Liver (tissue), 9 donors: ENCODE data around the gene THAP11. TPM values are rescaled to one million over a fixed set of nuclear protein-coding genes. Genes with fewer than 3 reads are reported as not detected.

Experiments
- DNase-seq: peaks from one replicate; pipeline ENCODE4 v3.0.0-alpha.2; 2017; ENCODE audit warnings: low spot score
- H3K27ac ChIP-seq, 2 donors: one replicate each; pipeline ENCODE4 v1.7.0; 2013; ENCODE audit warnings: inconsistent platforms in 2 of 2, low read length in 2 of 2, control low read depth in 1 of 2, low read depth in 1 of 2, mild to moderate bottlenecking in 1 of 2
- H3K27me3 ChIP-seq, 4 donors: one replicate each; pipeline versions ENCODE4 v1.6.1 to v1.7.0; 2013; ENCODE audit warnings: low read length in 3 of 4, inconsistent platforms in 1 of 4, mild to moderate bottlenecking in 1 of 4, moderate library complexity in 1 of 4; ENCODE audit not compliant: control insufficient read depth in 4 of 4, insufficient read depth in 4 of 4
- H3K36me3 ChIP-seq, 4 donors: one replicate each; pipeline versions ENCODE4 v1.6.1 to v1.7.0; 2013; ENCODE audit warnings: low read length in 3 of 4, mild to moderate bottlenecking in 3 of 4, low read depth in 1 of 4, moderate library complexity in 1 of 4; ENCODE audit not compliant: control insufficient read depth in 4 of 4, insufficient read depth in 3 of 4
- H3K4me1 ChIP-seq, 4 donors: one replicate each; pipeline versions ENCODE4 v1.6.1 to v1.7.0; 2013; ENCODE audit warnings: low read length in 3 of 4, mild to moderate bottlenecking in 3 of 4, moderate library complexity in 1 of 4; ENCODE audit not compliant: control insufficient read depth in 4 of 4, insufficient read depth in 4 of 4
- H3K4me3 ChIP-seq, 3 donors: one replicate each; pipeline versions ENCODE4 v1.6.1 to v1.7.0; 2013; ENCODE audit warnings: low read length in 3 of 3, control low read depth in 1 of 3, low read depth in 1 of 3, mild to moderate bottlenecking in 1 of 3
- H3K9ac ChIP-seq, 2 donors: one replicate each; pipeline ENCODE4 v1.7.0; 2013; ENCODE audit warnings: low read length in 2 of 2, mild to moderate bottlenecking in 2 of 2, moderate library complexity in 2 of 2, control low read depth in 1 of 2, low read depth in 1 of 2
- H3K9me3 ChIP-seq, 4 donors: one replicate each; pipeline versions ENCODE4 v1.6.1 to v1.7.0; 2013; ENCODE audit warnings: low read length in 3 of 4; ENCODE audit not compliant: control insufficient read depth in 4 of 4
- CTCF ChIP-seq: fragments of 150-350 bp; IDR thresholded peaks from 2 replicates; pipeline ENCODE4 v1.5.1; 2017; ENCODE audit warnings: improper control_type of control experiment, low read depth, low read length; ENCODE audit not compliant: missing input control
- EGR1 ChIP-seq, 2 donors: IDR thresholded peaks; 2 replicates each; pipeline ENCODE4 v1.6.1; 2016 to 2018; ENCODE audit warnings: antibody characterized with exemption in 2 of 2, low read depth in 2 of 2
- FOXA1 ChIP-seq: IDR thresholded peaks from 2 replicates; pipeline ENCODE4 v1.6.1; 2016; ENCODE audit warnings: antibody characterized with exemption
- FOXA2 ChIP-seq: IDR thresholded peaks from 2 replicates; pipeline ENCODE4 v1.6.1; 2016; ENCODE audit warnings: antibody characterized with exemption
- GABPA ChIP-seq, 2 donors: IDR thresholded peaks in 1 of 2; conservative IDR thresholded peaks in 1 of 2; 2 replicates each; pipeline ENCODE4 v1.6.1; 2016; ENCODE audit warnings: antibody characterized with exemption in 2 of 2, mild to moderate bottlenecking in 1 of 2, moderate library complexity in 1 of 2
- JUND ChIP-seq, 2 donors: IDR thresholded peaks; 2 replicates each; pipeline ENCODE4 v1.6.1; 2016; ENCODE audit warnings: antibody characterized with exemption in 2 of 2
- RAD21 ChIP-seq, 2 donors: IDR thresholded peaks; 2 replicates each; pipeline ENCODE4 v1.6.1; 2016; ENCODE audit warnings: antibody characterized with exemption in 2 of 2, mild to moderate bottlenecking in 2 of 2
- REST ChIP-seq: IDR thresholded peaks from 2 replicates; pipeline ENCODE4 v1.6.1; 2016; ENCODE audit warnings: antibody characterized with exemption, mild to moderate bottlenecking
- SP1 ChIP-seq: IDR thresholded peaks from 2 replicates; pipeline ENCODE4 v1.6.1; 2018; ENCODE audit warnings: antibody characterized with exemption, mild to moderate bottlenecking
- TAF1 ChIP-seq: conservative IDR thresholded peaks from 2 replicates; pipeline ENCODE4 v1.6.1; 2016; ENCODE audit warnings: antibody characterized with exemption, mild to moderate bottlenecking
- YY1 ChIP-seq: IDR thresholded peaks from 2 replicates; pipeline ENCODE4 v1.6.1; 2016; ENCODE audit warnings: antibody characterized with exemption, mild to moderate bottlenecking
- ZBTB33 ChIP-seq: IDR thresholded peaks from 2 replicates; pipeline ENCODE4 v1.6.1; 2016; ENCODE audit warnings: antibody characterized with exemption
- WGBS: extraction: QIAGEN DNeasy Blood & Tissue Kit; methylation state at CpG from one replicate; pipeline ENCODE4 v1.1.7; 2013; 5-methylcytosine and 5-hydroxymethylcytosine counted together
- polyA plus RNA-seq, 2 donors: library from polyadenylated mRNA; stranded (reverse) in 1 of 2; unstranded in 1 of 2; fragments of 200-250 nt in 1 of 2; fragments of >200 nt in 1 of 2; fragmentation: Nextera tagmentation in 1 of 2; extraction: Ambion mirVana in 1 of 2; gene quantifications; one replicate each; pipeline versions ENCODE4 v1.2.1 to v1.2.3, GENCODE V29; 2013 to 2015
- total RNA-seq, 2 donors: library from RNA; depleted of rRNA; stranded (reverse); fragments of >200 nt; gene quantifications; one replicate each; pipeline ENCODE4 v1.2.3, GENCODE V29; 2014
- donor health status: healthy.
- donor health status: healthy.
- donor health status: healthy.
- donor health status: healthy.
- donor health status: healthy.

Gene THAP11
- total and polyA plus RNA-seq, 4 donors: 6.7 to 19.7 (median 11.8) TPM

GRCh38 chr16:67833030-67833414 is 9.1 kb upstream of the THAP11 start:
- under 1% methylated on average over 3 of the region's 3 CpGs for WGBS
- H3K9ac ChIP-seq: peak overlapping the region; percentile 74 to 85
- H3K36me3 ChIP-seq: peaks cover 0 to 25% (median 19%) of the 10 kb centered on the region in 4 donors
- DNase-seq: no peak
- H3K27me3 ChIP-seq: no peaks in the 10 kb centered on the region
- peak overlapping the region; percentile 70 to 88 (median 87) for H3K4me3 ChIP-seq
- H3K9me3 ChIP-seq: no peaks in the 10 kb centered on the region
- H3K27ac ChIP-seq: no peak overlapping the region
- peaks cover 4 to 19% (median 10%) of the 10 kb centered on the region in 4 donors for H3K4me1 ChIP-seq
- TF ChIP-seq TAF1 (no peak), JUND (IDR thresholded peaks at IDR 0.05) (no peak), CTCF (no peak), EGR1 (IDR thresholded peaks at IDR 0.05; ENCODE audit: low read depth in 2 of 2) (no peak), SP1 (no peak), GABPA (IDR thresholded peaks at IDR 0.05 in 1 of 2, conservative IDR thresholded peaks at IDR 0.05 in 1 of 2) (no peak), FOXA1 (no peak)

- H3K9me3 ChIP-seq: no peaks in the 10 kb centered on the region
- H3K27me3 ChIP-seq: no peaks in the 10 kb centered on the region
- WGBS: under 1% methylated on average over 49 of the region's 49 CpGs
- H3K9ac ChIP-seq: peak overlapping the region; percentile 74 to 85
- H3K27ac ChIP-seq: peak overlapping the region in 1 of 2 donors; percentile 26
- H3K4me1 ChIP-seq: peaks cover 4 to 19% (median 10%) of the 10 kb centered on the region in 4 donors
- DNase-seq: peak; percentile 96
- peaks cover 0 to 20% (median 16%) of the 10 kb centered on the region in 4 donors for H3K36me3 ChIP-seq
- TF ChIP-seq FOXA2 (no peak), REST (no peak), JUND (IDR thresholded peaks at IDR 0.05) (no peak), GABPA (IDR thresholded peaks at IDR 0.05 in 1 of 2, conservative IDR thresholded peaks at IDR 0.05 in 1 of 2) (peak in 1 of 2 donors; percentile 56), CTCF (no peak), TAF1 (peak; percentile 25), ZBTB33 (peak; percentile 99), RAD21 (IDR thresholded peaks at IDR 0.05) (peak in 1 of 2 donors; percentile 28), YY1 (peak; percentile 94)
- peak overlapping the region; percentile 70 to 88 (median 87) for H3K4me3 ChIP-seq
These were observed 8.5 kb upstream of the THAP11 start for GRCh38 chr16:67833415-67834241.
